ENCODE data around the gene IGSF8.

The IGSF8 gene

GRCh38 chr1:160080381-160081100, 17.9 kb downstream of the IGSF8 start:
- Histone ChIP-seq H3K36me3 (ENCODE audit: insufficient read depth, low read length) (no peaks in the 10 kb centered on the region), H3K4me1 (ENCODE audit: insufficient read depth, low read length) (no peaks in the 10 kb centered on the region), H3K9ac (ENCODE audit: low read depth, low read length) (no peak overlapping the region), H3K9me3 (ENCODE audit: control insufficient read depth, insufficient read depth, low read length) (no peaks in the 10 kb centered on the region)

GRCh38 chr1:160079448-160079847, 19.0 kb downstream of the IGSF8 start:
- Histone ChIP-seq H3K9ac (ENCODE audit: low read depth, low read length) (no peak overlapping the region), H3K36me3 (ENCODE audit: insufficient read depth, low read length) (no peaks in the 10 kb centered on the region), H3K9me3 (ENCODE audit: control insufficient read depth, insufficient read depth, low read length) (no peaks in the 10 kb centered on the region), H3K4me1 (ENCODE audit: insufficient read depth, low read length) (no peaks in the 10 kb centered on the region)

- H3K36me3 ChIP-seq (ENCODE audit: insufficient read depth, low read length), result no peaks in the 10 kb centered on the region
- H3K9ac ChIP-seq (ENCODE audit: low read depth, low read length), result no peak overlapping the region
- H3K9me3 ChIP-seq (ENCODE audit: control insufficient read depth, insufficient read depth, low read length), result no peaks in the 10 kb centered on the region
- H3K4me1 ChIP-seq (ENCODE audit: insufficient read depth, low read length), result no peaks in the 10 kb centered on the region
Measured at GRCh38 chr1:160078512-160079195, 19.8 kb downstream of the IGSF8 start.

GRCh38 chr1:160077486-160077885, 20.9 kb downstream of the IGSF8 start:
- H3K4me1 ChIP-seq (ENCODE audit: insufficient read depth, low read length), result no peaks in the 10 kb centered on the region
- no peak overlapping the region for H3K9ac ChIP-seq (ENCODE audit: low read depth, low read length)
- no peaks in the 10 kb centered on the region for H3K36me3 ChIP-seq (ENCODE audit: insufficient read depth, low read length)
- H3K9me3 ChIP-seq (ENCODE audit: control insufficient read depth, insufficient read depth, low read length), result no peaks in the 10 kb centered on the region

- Histone ChIP-seq H3K4me1 (ENCODE audit: insufficient read depth, low read length) (no peaks in the 10 kb centered on the region; the same call in 1 of the 2 replicates), H3K9me3 (ENCODE audit: control insufficient read depth, insufficient read depth, low read length) (no peaks in the 10 kb centered on the region), H3K36me3 (ENCODE audit: insufficient read depth, low read length) (no peaks in the 10 kb centered on the region), H3K9ac (ENCODE audit: low read depth, low read length) (no peak overlapping the region)
Measured at GRCh38 chr1:160076295-160076694, 22.1 kb downstream of the IGSF8 start.

- no peaks in the 10 kb centered on the region; the same call in 1 of the 2 replicates for H3K4me1 ChIP-seq (ENCODE audit: insufficient read depth, low read length)
- no peaks in the 10 kb centered on the region for H3K36me3 ChIP-seq (ENCODE audit: insufficient read depth, low read length)
- no peak overlapping the region for H3K9ac ChIP-seq (ENCODE audit: low read depth, low read length)
- H3K9me3 ChIP-seq (ENCODE audit: control insufficient read depth, insufficient read depth, low read length), result no peaks in the 10 kb centered on the region
Measured at GRCh38 chr1:160075836-160076235, 22.6 kb downstream of the IGSF8 start.

GRCh38 chr1:160074865-160075264, 23.6 kb downstream of the IGSF8 start:
- Histone ChIP-seq H3K9ac (ENCODE audit: low read depth, low read length) (no peak overlapping the region), H3K4me1 (ENCODE audit: insufficient read depth, low read length) (no peaks in the 10 kb centered on the region; the same call in 1 of the 2 replicates), H3K9me3 (ENCODE audit: control insufficient read depth, insufficient read depth, low read length) (no peaks in the 10 kb centered on the region), H3K36me3 (ENCODE audit: insufficient read depth, low read length) (no peaks in the 10 kb centered on the region)

- Histone ChIP-seq H3K9ac (ENCODE audit: low read depth, low read length) (no peak overlapping the region), H3K36me3 (ENCODE audit: insufficient read depth, low read length) (no peaks in the 10 kb centered on the region), H3K4me1 (ENCODE audit: insufficient read depth, low read length) (peaks cover 18% of the 10 kb centered on the region), H3K9me3 (ENCODE audit: control insufficient read depth, insufficient read depth, low read length) (no peaks in the 10 kb centered on the region)
Measured at GRCh38 chr1:160071289-160071688, 27.1 kb downstream of the IGSF8 start.

GRCh38 chr1:160070243-160071163, 27.9 kb downstream of the IGSF8 start:
- Histone ChIP-seq H3K4me1 (ENCODE audit: insufficient read depth, low read length) (peaks cover 18% of the 10 kb centered on the region), H3K36me3 (ENCODE audit: insufficient read depth, low read length) (no peaks in the 10 kb centered on the region), H3K9me3 (ENCODE audit: control insufficient read depth, insufficient read depth, low read length) (no peaks in the 10 kb centered on the region), H3K9ac (ENCODE audit: low read depth, low read length) (peak overlapping the region; percentile 84)

- H3K9ac ChIP-seq (ENCODE audit: low read depth, low read length), result peak within 1 kb of the TSS; percentile 84
- H3K36me3 ChIP-seq (ENCODE audit: insufficient read depth, low read length), result no peaks in the 10 kb centered on the region
- no peaks in the 10 kb centered on the region for H3K9me3 ChIP-seq (ENCODE audit: control insufficient read depth, insufficient read depth, low read length)
- peaks cover 18% of the 10 kb centered on the region for H3K4me1 ChIP-seq (ENCODE audit: insufficient read depth, low read length)
Measured at GRCh38 chr1:160069460-160070231, 28.8 kb downstream of the IGSF8 start, which contains the start of gene KCNJ10. Gene KCNJ10, minus strand, starts transcription at chr1:160070160. Its CDS starts 27,628 bp downstream, at chr1:160042532.

- Histone ChIP-seq H3K4me1 (ENCODE audit: insufficient read depth, low read length) (peaks cover 18% of the 10 kb centered on the region), H3K9me3 (ENCODE audit: control insufficient read depth, insufficient read depth, low read length) (no peaks in the 10 kb centered on the region)
Measured at GRCh38 chr1:160068225-160068624, 30.2 kb downstream of the IGSF8 start.

GRCh38 chr1:160066829-160067745, 31.3 kb downstream of the IGSF8 start:
- H3K4me1 ChIP-seq (ENCODE audit: insufficient read depth, low read length), result peaks cover 25% of the 10 kb centered on the region
- no peaks in the 10 kb centered on the region for H3K9me3 ChIP-seq (ENCODE audit: control insufficient read depth, insufficient read depth, low read length)
- H3K9ac ChIP-seq (ENCODE audit: low read depth, low read length), result no peak overlapping the region
- no peaks in the 10 kb centered on the region for H3K36me3 ChIP-seq (ENCODE audit: insufficient read depth, low read length)

More at GRCh38 chr1:160068225-160068624, 30.2 kb downstream of the IGSF8 start:
- H3K36me3 ChIP-seq (ENCODE audit: insufficient read depth, low read length), result no peaks in the 10 kb centered on the region
- no peak overlapping the region for H3K9ac ChIP-seq (ENCODE audit: low read depth, low read length)

- Histone ChIP-seq H3K4me1 (ENCODE audit: insufficient read depth, low read length) (peaks cover 33% of the 10 kb centered on the region), H3K9me3 (ENCODE audit: control insufficient read depth, insufficient read depth, low read length) (no peaks in the 10 kb centered on the region), H3K36me3 (ENCODE audit: insufficient read depth, low read length) (no peaks in the 10 kb centered on the region), H3K9ac (ENCODE audit: low read depth, low read length) (no peak overlapping the region)
Measured at GRCh38 chr1:160064746-160065145, 33.7 kb downstream of the IGSF8 start.

Data from ES-I3 (cell line).